GM15510 (cell line): ENCODE measurements around the gene LITAF.

Experiments
- POLR2A ChIP-seq: IDR thresholded peaks from 3 replicates; pipeline ENCODE4 v1.6.1; 2011; ENCODE audit warnings: borderline replicate concordance; ENCODE audit not compliant: insufficient read length; ENCODE audit errors: extremely low read depth

The LITAF gene

GRCh38 chr16:11612665-11613025 lies 25.9 kb upstream of the LITAF start:
- no peak for TF ChIP-seq POLR2A

- no peak for TF ChIP-seq POLR2A
Measured at GRCh38 chr16:11611871-11612664, 25.3 kb upstream of the LITAF start.

DNA sequence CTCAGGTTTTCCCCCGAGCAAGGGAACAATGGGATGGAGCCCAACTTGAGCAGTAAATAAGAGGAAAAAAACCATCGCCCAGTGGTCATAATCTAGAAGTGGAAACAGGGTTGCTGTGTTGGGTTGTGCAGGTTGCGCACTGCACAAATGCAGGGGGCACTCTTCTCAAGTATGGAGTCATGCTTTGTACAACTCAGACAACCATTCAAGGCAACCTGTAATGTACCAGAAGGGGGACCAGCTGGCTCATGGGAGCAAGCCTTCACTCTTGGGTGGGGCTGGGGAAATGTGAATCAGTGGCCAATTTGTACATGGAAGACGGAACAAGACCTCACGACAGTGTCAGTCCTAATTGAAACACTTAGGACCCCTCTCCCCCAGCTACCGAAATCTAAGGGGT lies 23.9 kb upstream of the LITAF start:
- no peak for TF ChIP-seq POLR2A

- TF ChIP-seq POLR2A, result no peak
Measured at GRCh38 chr16:11610121-11610505, 23.4 kb upstream of the LITAF start.

GRCh38 chr16:11609474-11610120 lies 22.9 kb upstream of the LITAF start:
- no peak for TF ChIP-seq POLR2A

DNA sequence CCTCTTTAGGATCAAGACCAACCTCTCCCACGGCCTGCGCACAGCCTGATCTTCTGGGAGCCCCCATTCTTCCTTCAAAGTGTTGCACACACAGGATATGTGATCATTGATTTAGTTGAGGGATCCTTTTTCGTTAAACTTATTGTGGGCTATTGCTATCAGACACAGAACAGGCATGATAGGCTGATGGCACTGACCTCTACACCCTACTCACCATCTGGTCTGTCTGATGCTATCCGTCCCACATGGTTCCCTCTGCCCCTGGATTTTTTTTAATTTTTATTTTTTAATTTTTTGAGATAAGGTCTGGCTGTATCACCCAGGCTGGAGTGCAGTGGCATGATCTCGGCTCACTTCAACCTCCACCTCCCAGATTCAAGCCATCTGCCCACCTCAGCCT lies 19.2 kb upstream of the LITAF start:
- TF ChIP-seq POLR2A, result no peak

DNA sequence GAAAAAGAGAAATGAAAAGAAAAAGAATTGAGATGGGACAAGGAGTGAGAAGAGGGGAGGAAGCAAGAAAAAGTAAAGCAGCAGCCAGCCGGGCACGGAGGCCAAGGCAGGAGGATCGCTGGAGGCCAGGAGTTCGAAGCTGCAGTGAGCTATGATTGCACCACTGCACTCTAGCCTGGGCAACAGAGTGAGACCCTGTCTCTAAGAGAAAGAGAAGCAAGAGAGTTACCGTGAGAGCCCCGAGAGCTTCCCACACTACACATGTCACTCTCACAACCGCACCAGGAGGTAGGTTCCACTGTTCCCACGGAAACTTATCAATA lies 18.8 kb upstream of the LITAF start:
- no peak for TF ChIP-seq POLR2A

GRCh38 chr16:11604783-11605563 lies 18.3 kb upstream of the LITAF start:
- TF ChIP-seq POLR2A, result no peak

GRCh38 chr16:11603331-11603750 lies 16.6 kb upstream of the LITAF start:
- TF ChIP-seq POLR2A, result no peak

- TF ChIP-seq POLR2A, result no peak
Measured at GRCh38 chr16:11602321-11602720, 15.6 kb upstream of the LITAF start.

DNA sequence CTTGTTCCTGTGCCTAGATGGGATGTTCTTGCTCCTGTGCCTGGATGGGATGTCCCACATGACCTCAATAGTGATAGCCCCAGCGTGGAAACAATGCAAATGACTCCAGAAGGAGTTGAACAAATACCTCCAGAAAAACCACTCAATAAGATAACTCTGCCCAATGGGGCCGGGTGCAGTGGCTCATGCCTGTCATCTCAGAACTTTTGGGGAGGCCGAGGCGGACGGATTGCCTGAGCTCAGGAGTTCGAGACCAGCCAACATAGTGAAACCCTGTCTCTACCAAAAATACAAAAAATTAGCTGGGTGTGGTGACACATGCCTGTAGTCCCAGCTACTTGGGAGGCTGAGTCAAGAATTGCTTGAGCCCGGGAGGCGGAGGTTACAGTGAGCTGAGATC lies 15.2 kb upstream of the LITAF start:
- TF ChIP-seq POLR2A, result no peak

DNA sequence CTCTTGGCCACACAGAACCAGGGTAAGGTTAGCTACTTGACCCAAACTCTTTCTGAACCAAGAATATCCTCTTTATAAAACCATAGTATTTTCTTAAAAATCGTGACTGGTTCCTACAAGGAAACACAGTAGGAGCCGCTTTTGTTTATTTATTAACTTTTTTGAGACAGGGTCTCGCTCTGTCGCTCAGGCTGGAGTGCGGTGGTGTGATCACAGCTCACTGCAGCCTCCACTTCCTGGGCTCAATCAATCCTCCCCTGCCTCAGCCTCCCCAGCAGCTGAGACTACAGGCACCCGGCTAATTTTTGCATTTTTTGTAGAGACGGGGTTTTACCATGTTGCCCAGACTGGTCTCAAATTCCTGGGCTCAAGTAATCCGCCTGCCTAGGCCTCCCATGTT lies 14.7 kb upstream of the LITAF start:
- TF ChIP-seq POLR2A, result no peak

DNA sequence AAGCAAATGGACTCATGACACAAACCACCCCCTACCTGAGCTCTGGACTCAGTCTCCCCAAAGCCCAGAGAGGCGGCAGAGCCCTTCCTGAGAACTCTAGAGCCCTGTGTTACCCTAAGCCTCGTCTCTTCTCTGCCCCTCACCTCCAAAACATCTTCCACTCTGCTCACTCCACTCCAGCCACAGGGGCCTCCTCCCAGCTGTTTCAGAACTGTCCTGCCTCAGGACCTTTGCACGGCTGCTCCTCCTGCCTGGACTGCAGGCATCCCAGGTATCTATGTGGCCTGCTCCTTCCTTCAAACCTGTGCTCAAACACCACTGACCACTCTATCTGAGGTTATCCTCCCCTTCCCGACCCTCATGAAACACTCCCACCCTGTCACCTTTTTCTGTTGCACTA lies 12.9 kb upstream of the LITAF start:
- TF ChIP-seq POLR2A, result no peak

GRCh38 chr16:11597235-11598095 lies 10.7 kb upstream of the LITAF start:
- no peak for TF ChIP-seq POLR2A
